ENCODE results near the gene PLEKHG3.

Gene PLEKHG3

GRCh38 chr14:64741961-64742360, 37.7 kb downstream of the PLEKHG3 start:
- H3K4me3 ChIP-seq (ENCODE audit: low read depth, low read length): no peak overlapping the region
- no peak for TF ChIP-seq CTCF (IDR thresholded peaks at IDR 0.05; ENCODE audit: low read depth, low read length, missing control alignments)
- DNase-seq (ENCODE audit: low read depth): no peak

- TF ChIP-seq CTCF (IDR thresholded peaks at IDR 0.05; ENCODE audit: low read depth, low read length, missing control alignments): no peak
- no peak for DNase-seq (ENCODE audit: low read depth)
- no peak overlapping the region for H3K4me3 ChIP-seq (ENCODE audit: low read depth, low read length)
Measured at GRCh38 chr14:64743061-64743460, 38.8 kb downstream of the PLEKHG3 start.

GRCh38 chr14:64745511-64746091, 41.4 kb downstream of the PLEKHG3 start:
- DNase-seq (ENCODE audit: low read depth): no peak
- TF ChIP-seq CTCF (IDR thresholded peaks at IDR 0.05; ENCODE audit: low read depth, low read length, missing control alignments): no peak
- H3K4me3 ChIP-seq (ENCODE audit: low read depth, low read length): no peak overlapping the region

DNA sequence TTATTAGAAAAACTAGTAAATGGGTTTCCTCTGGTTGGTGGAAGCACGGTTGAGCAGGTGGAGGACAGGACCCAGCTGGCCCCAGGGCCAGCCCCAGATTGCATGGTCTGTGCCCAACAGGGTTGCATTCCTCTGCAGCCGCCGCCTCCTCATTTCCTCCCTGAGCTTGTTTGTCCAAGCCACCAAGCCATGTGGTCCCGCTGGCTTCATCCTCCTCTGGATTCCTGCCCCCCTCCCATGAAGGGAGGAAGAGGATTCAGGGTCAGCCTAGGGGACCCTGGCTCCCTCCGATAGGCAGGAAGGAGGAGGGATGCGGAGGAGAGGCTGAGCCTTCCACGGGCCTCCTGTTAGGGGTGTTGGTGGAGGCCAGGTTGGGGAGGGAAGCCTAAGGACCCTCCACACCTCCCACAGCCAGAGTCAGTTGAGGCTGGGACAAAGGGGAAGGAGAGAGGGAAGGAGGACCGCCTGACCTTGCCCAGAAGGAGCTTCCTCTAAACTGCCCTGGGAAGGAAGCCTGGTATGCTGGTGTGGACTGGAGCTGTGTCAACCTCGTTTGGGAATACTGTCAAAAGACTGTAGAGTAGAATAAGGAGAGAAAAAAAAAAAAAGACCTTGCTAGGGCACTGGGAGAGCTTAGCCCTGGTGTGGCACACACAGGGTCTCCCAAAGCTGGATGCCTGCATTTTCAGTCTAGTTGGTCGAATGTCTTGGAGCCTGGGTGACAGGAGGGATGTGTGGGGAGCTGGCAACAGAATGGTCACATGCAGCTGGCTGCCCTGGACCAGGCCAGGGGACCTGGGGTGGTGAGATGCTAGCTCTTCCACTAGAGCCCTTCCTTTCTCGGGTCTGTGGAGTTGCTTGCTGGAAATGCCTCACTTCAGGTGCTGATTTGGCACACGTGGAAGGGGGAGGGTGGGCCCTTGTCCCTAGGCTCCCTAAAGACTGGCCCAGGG, 42.4 kb downstream of the PLEKHG3 start:
- TF ChIP-seq CTCF (IDR thresholded peaks at IDR 0.05; ENCODE audit: low read depth, low read length, missing control alignments): no peak
- DNase-seq (ENCODE audit: low read depth): no peak
- no peak overlapping the region for H3K4me3 ChIP-seq (ENCODE audit: low read depth, low read length)

- no peak for DNase-seq (ENCODE audit: low read depth)
- no peak for TF ChIP-seq CTCF (IDR thresholded peaks at IDR 0.05; ENCODE audit: low read depth, low read length, missing control alignments)
- H3K4me3 ChIP-seq (ENCODE audit: low read depth, low read length): no peak overlapping the region
Measured at GRCh38 chr14:64747327-64747726, 43.1 kb downstream of the PLEKHG3 start.

DNA sequence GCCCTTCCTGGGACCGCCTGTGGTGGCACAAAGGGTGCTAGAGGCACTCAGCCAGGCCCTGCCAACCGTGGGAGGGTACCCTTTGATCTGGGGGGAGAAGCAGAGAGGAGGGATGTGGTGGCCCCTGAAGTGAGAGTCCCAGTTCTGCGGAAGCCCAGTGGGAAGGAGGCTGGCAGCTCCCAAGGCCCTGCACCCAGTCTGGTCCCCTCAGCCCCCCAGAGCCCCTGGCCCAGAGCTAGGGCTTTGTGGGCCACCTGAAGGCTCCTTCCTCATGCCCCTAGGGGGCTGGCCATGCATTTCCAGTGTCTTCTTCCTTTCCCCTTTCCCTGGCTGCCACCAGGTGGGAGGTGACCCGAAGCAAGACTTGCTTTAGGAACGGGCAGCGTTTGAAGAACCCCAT, 44.3 kb downstream of the PLEKHG3 start:
- no peak for TF ChIP-seq CTCF (IDR thresholded peaks at IDR 0.05; ENCODE audit: low read depth, low read length, missing control alignments)
- DNase-seq (ENCODE audit: low read depth): no peak
- H3K4me3 ChIP-seq (ENCODE audit: low read depth, low read length): no peak overlapping the region

Measured in GM12864 (cell line).